Activated CD8-positive, alpha-beta T cell treated with anti-CD3 and anti-CD28 coated beads for 36 hours (primary cell): ENCODE measurements around the gene LAIR1. TPM values are rescaled to one million over a fixed set of nuclear protein-coding genes. Genes with fewer than 3 reads are reported as not detected.

Experiments
- ATAC-seq: fragments of 200-7000 bp; cut with Tn5 transposase; one replicate; pipeline ENCODE4 v1.10.0; 2021; ENCODE audit warnings: mild to moderate bottlenecking, moderate library complexity
- CTCF ChIA-PET: fragments of 350-600 bp; sonication (Branson Sonifier 250); formaldehyde crosslinking; loops from one replicate; lab custom pipeline; 2021; ENCODE audit warnings: antibody characterized with exemption; lab: Charles Lee
- POLR2A ChIA-PET: fragments of 350-600 bp; sonication (Branson Sonifier 250); formaldehyde crosslinking; loops from one replicate; lab custom pipeline; 2021; ENCODE audit warnings: antibody characterized with exemption; lab: Charles Lee
- DNase-seq: peaks from one replicate; pipeline ENCODE4 v3.0.0-alpha.2; 2020
- H3K27ac Mint-ChIP-seq: one replicate; pipeline ENCODE4 v1.8.0; 2021; ENCODE audit warnings: mild to moderate bottlenecking, mixed read lengths
- H3K27me3 Mint-ChIP-seq: one replicate; pipeline ENCODE4 v1.8.0; 2021; ENCODE audit warnings: mixed read lengths
- H3K36me3 Mint-ChIP-seq: one replicate; pipeline ENCODE4 v1.8.0; 2021; ENCODE audit warnings: low read depth, mixed read lengths
- H3K4me1 Mint-ChIP-seq: one replicate; pipeline ENCODE4 v1.8.0; 2021; ENCODE audit warnings: low read depth, mixed read lengths
- H3K4me3 Mint-ChIP-seq: one replicate; pipeline ENCODE4 v1.8.0; 2021; ENCODE audit warnings: mild to moderate bottlenecking, moderate library complexity, mixed read lengths
- H3K9me3 Mint-ChIP-seq: one replicate; pipeline ENCODE4 v1.8.0; 2021; ENCODE audit warnings: mixed read lengths
- CTCF ChIP-seq: fragments of 200-600 bp; IDR thresholded peaks from one replicate; pipeline ENCODE4 v1.8.0; 2022; ENCODE audit warnings: antibody characterized with exemption, mild to moderate bottlenecking
- intact Hi-C: fragments of 100-400 bp; cut with micrococcal nuclease; formaldehyde crosslinking; loops from one replicate; pipeline ENCODE4 v1.10.0; 2022
- total RNA-seq, 2 experiments: library from RNA; stranded (reverse); gene quantifications; one replicate each; pipeline ENCODE4 v1.2.3, GENCODE V29; 2021

The LAIR1 gene
- total RNA-seq, 2 experiments from 2014 or later: 11.3 TPM

GRCh38 chr19:54316746-54317107, 48.0 kb downstream of the LAIR1 start:
- intact Hi-C loops: no loop called here
- ChIA-PET POLR2A (interaction anchor here (0.7 kb wide), 1 partner anchor 10 kb away, joined by 3 read pairs; no protein-coding TSS in a partner anchor), CTCF (interaction anchor here (0.9 to 2.4 kb wide), 2 partner anchors 74 to 84 kb away, joined by 3 to 13 read pairs; no protein-coding TSS in a partner anchor)
- no peak for TF ChIP-seq CTCF
- Mint-ChIP-seq H3K4me1 (no peaks in the 10 kb centered on the region), H3K27ac (no peak overlapping the region), H3K9me3 (no peaks in the 10 kb centered on the region), H3K27me3 (peaks cover 23% of the 10 kb centered on the region), H3K4me3 (no peak overlapping the region), H3K36me3 (no peaks in the 10 kb centered on the region)
- peak; percentile 16 for DNase-seq
- no peak for ATAC-seq

DNA sequence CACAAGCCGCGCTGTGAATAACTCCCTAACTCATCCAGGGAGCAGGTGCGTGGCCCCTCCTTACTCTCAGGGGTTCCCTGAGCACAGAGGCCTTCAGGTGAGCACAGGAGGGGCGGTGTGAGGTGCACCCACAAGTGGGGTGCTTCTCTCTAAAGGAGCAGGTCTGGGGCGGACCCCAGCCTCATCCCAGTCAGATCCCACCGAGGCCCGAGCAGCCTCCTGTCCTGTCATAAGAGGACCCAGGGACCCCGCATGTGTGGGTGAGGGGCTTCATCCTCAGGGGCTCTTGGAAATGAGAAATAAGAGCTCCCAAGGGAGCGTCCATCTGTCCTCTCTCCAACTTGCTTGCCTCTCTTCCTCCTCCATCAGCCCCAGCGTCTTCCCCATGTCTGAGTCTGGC, 48.8 kb downstream of the LAIR1 start:
- CTCF ChIA-PET: interaction anchor here (0.9 to 2.4 kb wide), 3 partner anchors 8 to 84 kb away, joined by 3 to 13 read pairs (median 8); no protein-coding TSS in a partner anchor
- no peak for TF ChIP-seq CTCF

DNA sequence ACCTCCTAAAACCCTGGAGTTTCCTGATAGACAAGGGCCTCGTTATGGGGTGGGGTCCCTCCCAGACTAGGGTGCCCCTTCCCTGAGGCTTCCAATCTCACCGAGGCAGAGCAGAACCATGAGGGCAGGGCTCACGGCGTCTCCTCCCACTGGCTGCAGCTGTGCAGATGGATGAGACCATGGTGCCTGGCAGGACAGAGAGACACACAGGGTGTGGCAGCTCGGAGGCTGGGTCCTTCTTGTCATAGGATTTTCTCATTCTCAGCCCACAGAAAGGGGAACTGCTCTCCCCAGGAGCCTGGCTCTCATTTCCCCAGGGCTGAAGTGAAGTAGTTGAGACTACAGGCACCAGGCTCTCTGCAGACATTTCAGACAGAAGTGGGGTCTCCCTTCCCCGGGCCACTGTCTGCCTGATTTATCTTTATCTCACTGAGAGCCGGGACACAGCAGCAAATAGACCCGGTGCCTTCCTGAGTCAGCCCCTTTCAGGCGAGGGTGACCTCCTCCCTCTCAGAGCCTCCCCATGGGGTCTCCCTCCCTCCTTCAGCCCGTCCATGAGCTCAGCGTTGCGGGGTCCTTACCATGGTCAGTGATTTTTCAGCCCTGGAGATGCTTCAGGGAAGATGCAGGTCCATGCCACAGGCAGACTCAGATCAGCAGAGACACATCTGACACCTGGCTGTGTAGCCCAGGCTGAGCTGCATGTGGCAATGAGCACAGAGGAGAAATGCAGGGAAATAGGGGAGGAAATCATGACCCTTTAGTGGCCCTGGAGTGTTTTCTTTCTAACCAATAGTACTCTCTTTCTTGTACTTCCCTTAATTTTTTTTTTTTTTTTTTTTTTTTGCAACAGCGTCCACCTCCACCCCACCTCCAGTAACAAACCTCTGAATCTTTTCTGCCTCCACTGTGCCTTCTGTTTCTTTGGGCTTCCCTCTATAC, 52.0 kb downstream of the LAIR1 start, which contains the start of gene LILRA5:
Gene LILRA5 (minus strand): TSS at position 731 of the 942 bp plus-strand sequence. CDS start 147 bp downstream, at position 584.
- ATAC-seq: no peak
- no peaks in the 10 kb centered on the region for H3K9me3 Mint-ChIP-seq

More for the DNA sequence above, 48.8 kb downstream of the LAIR1 start:
- POLR2A ChIA-PET: interaction anchor here (0.7 kb wide), 1 partner anchor 11 kb away, joined by 3 read pairs; no protein-coding TSS in a partner anchor
- DNase-seq (no peak), ATAC-seq (no peak)
- Mint-ChIP-seq H3K27me3 (peaks cover 19% of the 10 kb centered on the region), H3K27ac (no peak overlapping the region), H3K4me1 (no peaks in the 10 kb centered on the region), H3K36me3 (no peaks in the 10 kb centered on the region), H3K4me3 (no peak overlapping the region), H3K9me3 (no peaks in the 10 kb centered on the region)
- intact Hi-C loops: no loop called here

GRCh38 chr19:54312011-54312410, 52.7 kb downstream of the LAIR1 start:
- H3K4me3 Mint-ChIP-seq: no peak overlapping the region
- no peaks in the 10 kb centered on the region for H3K36me3 Mint-ChIP-seq
- TF ChIP-seq CTCF: no peak
- H3K9me3 Mint-ChIP-seq: no peaks in the 10 kb centered on the region
- intact Hi-C loops: no loop called here
- no peak for ATAC-seq
- POLR2A ChIA-PET: no interaction called here
- peaks cover 18% of the 10 kb centered on the region for H3K27me3 Mint-ChIP-seq
- CTCF ChIA-PET: interaction anchor here (1.3 kb wide), 1 partner anchor 13 kb away, joined by 4 read pairs; no protein-coding TSS in a partner anchor
- H3K4me1 Mint-ChIP-seq: no peaks in the 10 kb centered on the region
- no peak overlapping the region for H3K27ac Mint-ChIP-seq
- DNase-seq: no peak

More for the DNA sequence above, 52.0 kb downstream of the LAIR1 start, which contains the start of gene LILRA5:
- H3K4me1 Mint-ChIP-seq: no peaks in the 10 kb centered on the region
- H3K4me3 Mint-ChIP-seq: no peak within 1 kb of the TSS
- CTCF ChIA-PET: interaction anchor here (1.3 kb wide), 1 partner anchor 12 kb away, joined by 4 read pairs; no protein-coding TSS in a partner anchor
- TF ChIP-seq CTCF: no peak
- H3K36me3 Mint-ChIP-seq: no peaks in the 10 kb centered on the region
- intact Hi-C loops: no loop called here
- H3K27me3 Mint-ChIP-seq: peaks cover 18% of the 10 kb centered on the region
- no peak within 1 kb of the TSS for H3K27ac Mint-ChIP-seq
- DNase-seq: no peak
- POLR2A ChIA-PET: no interaction called here
